T47D (cell line): ENCODE measurements around the gene HIPK2.

Experiments
- DNase-seq, 2 experiments: peaks; one replicate each; pipeline versions ENCODE4 v3.0.0 to v3.0.0-alpha.2; 2011 to 2012; ENCODE audit warnings: low read depth in 1 of 2, low spot score in 1 of 2
- JUND ChIP-seq: IDR thresholded peaks from 2 replicates; pipeline ENCODE4 v1.6.1; 2012; ENCODE audit warnings: low read depth
- in situ Hi-C: cut with HindIII; loops from 2 replicates; pipeline ENCODE4 v1.10.0; 2016; ENCODE audit warnings: low sequenced_read_pairs, low pct_unique_long_range_greater_than_20kb

Gene HIPK2

GRCh38 chr7:139697056-139697455, 80.7 kb downstream of the HIPK2 start:
- TF ChIP-seq JUND = no peak
- in situ Hi-C loops = no loop called here
- no peak for DNase-seq

GRCh38 chr7:139696552-139696951, 81.2 kb downstream of the HIPK2 start:
- in situ Hi-C loops = no loop called here
- TF ChIP-seq JUND = no peak
- DNase-seq = no peak

GRCh38 chr7:139695588-139695987, 82.2 kb downstream of the HIPK2 start:
- TF ChIP-seq JUND = no peak
- DNase-seq = no peak
- in situ Hi-C loops = no loop called here

- DNase-seq = no peak
- TF ChIP-seq JUND = no peak
- in situ Hi-C loops = no loop called here
Measured at GRCh38 chr7:139695051-139695450, 82.7 kb downstream of the HIPK2 start.

GRCh38 chr7:139694389-139694676, 83.5 kb downstream of the HIPK2 start:
- DNase-seq = no peak
- in situ Hi-C loops = no loop called here
- no peak for TF ChIP-seq JUND

GRCh38 chr7:139693651-139694388, 84.0 kb downstream of the HIPK2 start:
- no peak for DNase-seq
- in situ Hi-C loops = no loop called here
- no peak for TF ChIP-seq JUND

GRCh38 chr7:139692723-139693122, 85.1 kb downstream of the HIPK2 start:
- in situ Hi-C loops = no loop called here
- DNase-seq = peak in 1 of 2 experiments; percentile 59
- TF ChIP-seq JUND = no peak

GRCh38 chr7:139691253-139691781, 86.5 kb downstream of the HIPK2 start:
- peak; percentile 29 to 61 for DNase-seq
- no peak for TF ChIP-seq JUND
- in situ Hi-C loops = no loop called here

GRCh38 chr7:139687980-139688632, 89.7 kb downstream of the HIPK2 start:
- in situ Hi-C loops = no loop called here

GRCh38 chr7:139687211-139687954, 90.4 kb downstream of the HIPK2 start:
- in situ Hi-C loops = no loop called here
- DNase-seq = peak in 1 of 2 experiments; percentile 69
- TF ChIP-seq JUND = no peak; the same call in 1 of the 2 replicates

More at GRCh38 chr7:139687980-139688632, 89.7 kb downstream of the HIPK2 start:
- TF ChIP-seq JUND = no peak
- peak in 1 of 2 experiments; percentile 63 for DNase-seq

- in situ Hi-C loops = no loop called here
- no peak for DNase-seq
Measured at GRCh38 chr7:139683137-139683921, 94.5 kb downstream of the HIPK2 start.

More at GRCh38 chr7:139683137-139683921, 94.5 kb downstream of the HIPK2 start:
- TF ChIP-seq JUND = no peak
